Body of pancreas (tissue), 4 donors: ENCODE measurements around the gene LRRFIP2.

ENCODE experiments used
- CTCF ChIP-seq, 7 experiments: fragments of 450-650 bp in 4 of 7; fragments of 200-600 bp in 3 of 7; sonication (generic) in 3 of 7; IDR thresholded peaks; one replicate each; pipeline ENCODE4 v1.5.1; 2016 to 2019; ENCODE audit warnings: antibody characterized with exemption in 7 of 7
- POLR2A ChIP-seq, 3 donors: fragments of 450-650 bp; IDR thresholded peaks; one replicate each; pipeline ENCODE4 v1.6.1; 2016; ENCODE audit warnings: antibody characterized with exemption in 3 of 3, mild to moderate bottlenecking in 2 of 3

DNA sequence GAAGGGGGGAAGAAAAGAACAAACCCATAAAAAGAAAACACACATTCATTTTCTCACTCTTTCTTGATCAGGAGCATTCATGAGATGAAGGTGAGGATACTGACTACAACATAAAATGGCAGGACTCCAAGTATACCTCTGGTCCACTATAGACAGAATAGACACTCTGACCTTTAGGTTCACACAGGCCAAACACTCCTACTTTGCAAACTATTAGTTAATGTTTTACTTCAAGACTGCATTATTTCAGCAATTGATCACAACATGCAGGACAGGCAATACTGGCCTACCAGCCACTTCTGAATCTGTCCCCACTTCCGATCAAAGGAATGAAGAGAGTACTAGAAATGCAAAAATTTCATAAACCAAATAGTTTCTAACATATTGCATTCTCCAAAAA, 47.0 kb downstream of the LRRFIP2 start:
- no peak for TF ChIP-seq CTCF (IDR thresholded peaks at IDR 0.05)
- no peak for TF ChIP-seq POLR2A (IDR thresholded peaks at IDR 0.05)
